WTC11 (cell line): Measurements from ENCODE around the gene NRAP. TPM values are rescaled to one million over a fixed set of nuclear protein-coding genes. Genes with fewer than 3 reads are reported as not detected.

ENCODE experiments used
- ATAC-seq: fragments of 200-7000 bp; cut with Tn5 transposase; 2 replicates; pipeline ENCODE4 v1.10.0; 2021; ENCODE audit warnings: mild to moderate bottlenecking, moderate library complexity
- CTCF ChIA-PET: fragments of 300-600 bp; sonication (Branson Sonifier 250); formaldehyde crosslinking; loops from one replicate; lab custom pipeline; 2021; ENCODE audit warnings: antibody characterized with exemption; lab: Charles Lee
- POLR2A ChIA-PET: fragments of 350-600 bp; sonication (Branson Sonifier 250); formaldehyde crosslinking; loops from one replicate; lab custom pipeline; 2021; ENCODE audit warnings: antibody characterized with exemption; lab: Charles Lee
- DNase-seq: peaks from one replicate; pipeline ENCODE4 v3.0.0; 2021; ENCODE audit warnings: low spot score
- H3K27ac Mint-ChIP-seq: 2 replicates; pipeline ENCODE4 v1.8.0; 2021; ENCODE audit warnings: mixed read lengths
- H3K27me3 Mint-ChIP-seq: 2 replicates; pipeline ENCODE4 v1.8.0; 2021; ENCODE audit warnings: low read depth, mild to moderate bottlenecking, moderate library complexity, mixed read lengths
- H3K36me3 Mint-ChIP-seq: 2 replicates; pipeline ENCODE4 v1.8.0; 2021; ENCODE audit warnings: mixed read lengths
- H3K4me1 Mint-ChIP-seq: 2 replicates; pipeline ENCODE4 v1.8.0; 2022; ENCODE audit warnings: mixed read lengths
- H3K4me3 Mint-ChIP-seq: 2 replicates; pipeline ENCODE4 v1.8.0; 2021; ENCODE audit warnings: mild to moderate bottlenecking, moderate library complexity, mixed read lengths
- H3K9me3 Mint-ChIP-seq: 2 replicates; pipeline ENCODE4 v1.8.0; 2021; ENCODE audit warnings: mixed read lengths
- ARID4B ChIP-seq: sonication (generic); formaldehyde crosslinking; IDR thresholded peaks from 2 replicates; pipeline ENCODE4 v1.8.0; 2023; ENCODE audit warnings: missing genetic modification reagents, mild to moderate bottlenecking, borderline replicate concordance
- EMX1 ChIP-seq: fragments of 250-450 bp; sonication (Bioruptor Pico); IDR thresholded peaks from 2 replicates; pipeline ENCODE4 v1.8.0; 2021; ENCODE audit warnings: mild to moderate bottlenecking
- ESRRA ChIP-seq: sonication (generic); formaldehyde crosslinking; IDR thresholded peaks from 2 replicates; pipeline ENCODE4 v1.8.1; 2022; ENCODE audit warnings: mild to moderate bottlenecking, missing genetic modification reagents, borderline replicate concordance
- FOXK1 ChIP-seq: sonication (generic); formaldehyde crosslinking; IDR thresholded peaks from 2 replicates; pipeline ENCODE4 v1.8.0; 2022; ENCODE audit warnings: mild to moderate bottlenecking, moderate library complexity, missing genetic modification reagents
- FOXP1 ChIP-seq: sonication (generic); formaldehyde crosslinking; IDR thresholded peaks from 2 replicates; pipeline ENCODE4 v1.8.0; 2022; ENCODE audit warnings: missing genetic modification reagents, mild to moderate bottlenecking, moderate library complexity, borderline replicate concordance
- FOXP4 ChIP-seq: sonication (generic); formaldehyde crosslinking; IDR thresholded peaks from 2 replicates; pipeline ENCODE4 v1.8.0; 2022; ENCODE audit warnings: mild to moderate bottlenecking, missing genetic modification reagents
- HMGXB4 ChIP-seq: sonication (generic); formaldehyde crosslinking; IDR thresholded peaks from 2 replicates; pipeline ENCODE4 v1.8.1; 2023; ENCODE audit warnings: mild to moderate bottlenecking, moderate library complexity, missing genetic modification reagents
- PRDM15 ChIP-seq: sonication (generic); formaldehyde crosslinking; IDR thresholded peaks from 2 replicates; pipeline ENCODE4 v1.8.0; 2022; ENCODE audit warnings: missing genetic modification reagents
- TP53 ChIP-seq: sonication (generic); formaldehyde crosslinking; IDR thresholded peaks from 2 replicates; pipeline ENCODE4 v1.8.1; 2023; ENCODE audit warnings: mild to moderate bottlenecking, missing genetic modification reagents
- ZMAT4 ChIP-seq: fragments of 250-450 bp; sonication (Bioruptor Pico); IDR thresholded peaks from 2 replicates; pipeline ENCODE4 v1.9.0; 2021; ENCODE audit warnings: mild to moderate bottlenecking
- ZNF138 ChIP-seq: sonication (generic); formaldehyde crosslinking; conservative IDR thresholded peaks from 2 replicates; pipeline ENCODE4 v1.8.1; 2022; ENCODE audit warnings: mild to moderate bottlenecking, moderate library complexity, missing genetic modification reagents
- ZNF281 ChIP-seq: sonication (generic); formaldehyde crosslinking; IDR thresholded peaks from 2 replicates; pipeline ENCODE4 v1.8.0; 2023; ENCODE audit warnings: mild to moderate bottlenecking, missing genetic modification reagents
- ZSCAN18 ChIP-seq: fragments of 250-450 bp; sonication (Bioruptor Pico); IDR thresholded peaks from 2 replicates; pipeline ENCODE4 v2.1.2; 2022; ENCODE audit warnings: mild to moderate bottlenecking, moderate library complexity
- total RNA-seq: library from RNA; stranded (reverse); gene quantifications from 3 replicates; pipeline ENCODE4 v1.2.3, GENCODE V29; 2021

Gene NRAP
- total RNA-seq, 1 experiment from 2014 or later: not detected

- H3K27me3 Mint-ChIP-seq: peaks cover 87% of the 10 kb centered on the region
- DNase-seq (no peak), ATAC-seq (no peak)
- ChIA-PET CTCF (no interaction called here), POLR2A (no interaction called here)
- no peak overlapping the region for H3K4me3 Mint-ChIP-seq
- H3K36me3 Mint-ChIP-seq: no peaks in the 10 kb centered on the region
- peaks cover 52% of the 10 kb centered on the region for H3K4me1 Mint-ChIP-seq
- no peak overlapping the region for H3K27ac Mint-ChIP-seq
- H3K9me3 Mint-ChIP-seq: no peaks in the 10 kb centered on the region
- no peak for TF ChIP-seq ARID4B
- TF ChIP-seq PRDM15 (CRISPR knock-in tag): no peak
- no peak for TF ChIP-seq FOXP1 (CRISPR knock-in tag)
- no peak for TF ChIP-seq ZNF281 (CRISPR knock-in tag)
- no peak for TF ChIP-seq ZMAT4 (CRISPR knock-in tag)
- TF ChIP-seq FOXK1 (CRISPR knock-in tag): no peak
- TF ChIP-seq FOXP4: no peak
- TF ChIP-seq ZNF138 (CRISPR knock-in tag): no peak
- TF ChIP-seq EMX1 (CRISPR knock-in tag): no peak
- TF ChIP-seq TP53: no peak
- TF ChIP-seq ESRRA (CRISPR knock-in tag): no peak
- no peak for TF ChIP-seq HMGXB4
- TF ChIP-seq ZSCAN18: no peak
These were observed 102.6 kb downstream of the NRAP start for GRCh38 chr10:113561214-113561613.
